SU-DHL-6 (cell line): ENCODE data around the gene CLCC1.

Experiments
- CTCF ChIP-seq: fragments of 200-600 bp; sonication (generic); IDR thresholded peaks from one replicate; pipeline ENCODE4 v1.5.1; 2017; ENCODE audit warnings: antibody characterized with exemption, mild to moderate bottlenecking, low read length, moderate library complexity; ENCODE audit not compliant: insufficient read depth, poor library complexity, severe bottlenecking
- EZH2phosphoT487 ChIP-seq: fragments of 200-600 bp; sonication (generic), shearing (Covaris generic); conservative IDR thresholded peaks from 2 replicates; pipeline ENCODE4 v1.6.1; 2018; ENCODE audit warnings: mild to moderate bottlenecking, antibody characterized with exemption, low read length, moderate library complexity, mixed read lengths

GRCh38 chr1:109011335-109011734 lies 48.1 kb upstream of the CLCC1 start:
- TF ChIP-seq CTCF (no peak), EZH2phosphoT487 (no peak)
